HG02852 (cell line): ENCODE data around the gene CHCHD3.
"Not testable (repeated sequence)": the region's sequence is repeated elsewhere in the genome, so short reads cannot be mapped to it uniquely, and the experiment has no call there.

Experiments used
- ATAC-seq: cut with Tn5 transposase; IDR thresholded peaks from one replicate; pipeline ENCODE4 v1.9.1; 2021; ENCODE audit warnings: mild to moderate bottlenecking, moderate library complexity; ENCODE audit not compliant: unreplicated experiment

CHCHD3 gene

DNA sequence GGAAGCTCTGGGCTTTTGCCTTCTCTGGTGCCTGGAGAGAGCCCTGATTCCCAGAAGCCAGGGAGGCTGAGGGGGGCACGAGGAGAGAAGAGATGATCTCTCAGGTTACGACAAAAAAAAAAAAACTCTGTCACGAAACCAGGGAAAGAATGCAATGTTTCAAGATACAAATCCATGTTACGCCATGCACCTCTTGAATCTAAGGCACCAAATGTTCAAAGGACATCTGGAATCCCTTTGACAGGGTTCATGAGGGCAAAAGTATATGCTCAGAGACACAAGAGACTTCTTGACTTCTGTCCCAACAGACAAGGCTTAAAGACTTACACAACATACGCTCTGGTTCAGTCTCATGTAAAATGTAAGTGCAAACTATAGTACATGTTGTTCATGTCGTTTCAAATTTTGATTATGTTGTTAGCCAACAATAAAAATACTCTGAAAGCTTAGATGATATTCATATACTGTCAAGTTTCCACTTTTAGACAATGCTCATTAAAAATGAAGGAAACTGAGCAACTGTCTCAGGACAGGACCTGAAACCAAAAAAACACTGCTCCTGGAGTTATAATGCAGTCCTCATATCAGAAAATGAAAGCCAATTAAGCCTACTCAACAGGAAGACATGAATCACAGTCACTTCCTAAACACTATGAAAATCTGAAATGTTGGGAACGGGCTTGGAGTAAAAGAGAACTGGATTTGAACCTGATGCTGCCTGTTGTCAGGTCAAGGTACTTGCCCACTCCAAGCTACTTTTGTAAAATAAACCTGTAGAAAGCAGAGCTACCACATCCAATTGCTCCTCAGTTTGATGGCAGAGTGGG lies 72.3 kb downstream of the CHCHD3 start:
- ATAC-seq, result no peak

DNA sequence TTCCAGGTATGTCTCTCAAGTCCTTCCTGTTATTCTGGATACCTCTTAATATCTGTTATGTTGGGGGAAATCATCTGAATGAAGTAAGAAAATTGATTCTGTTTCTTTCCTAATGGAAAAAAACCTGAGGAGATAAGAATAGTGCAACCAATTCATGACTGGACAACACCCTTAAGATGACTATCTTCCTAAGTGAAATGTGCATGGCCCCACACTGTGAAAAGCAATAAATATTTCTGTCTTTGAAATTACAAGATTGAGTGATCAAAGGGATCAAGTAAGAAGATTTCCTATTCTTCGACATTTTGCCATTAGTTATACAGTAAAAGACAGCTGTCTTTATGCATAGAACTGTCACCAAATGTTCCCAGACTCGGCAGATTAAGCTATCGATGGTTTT lies 73.9 kb downstream of the CHCHD3 start:
- ATAC-seq, result no peak

DNA sequence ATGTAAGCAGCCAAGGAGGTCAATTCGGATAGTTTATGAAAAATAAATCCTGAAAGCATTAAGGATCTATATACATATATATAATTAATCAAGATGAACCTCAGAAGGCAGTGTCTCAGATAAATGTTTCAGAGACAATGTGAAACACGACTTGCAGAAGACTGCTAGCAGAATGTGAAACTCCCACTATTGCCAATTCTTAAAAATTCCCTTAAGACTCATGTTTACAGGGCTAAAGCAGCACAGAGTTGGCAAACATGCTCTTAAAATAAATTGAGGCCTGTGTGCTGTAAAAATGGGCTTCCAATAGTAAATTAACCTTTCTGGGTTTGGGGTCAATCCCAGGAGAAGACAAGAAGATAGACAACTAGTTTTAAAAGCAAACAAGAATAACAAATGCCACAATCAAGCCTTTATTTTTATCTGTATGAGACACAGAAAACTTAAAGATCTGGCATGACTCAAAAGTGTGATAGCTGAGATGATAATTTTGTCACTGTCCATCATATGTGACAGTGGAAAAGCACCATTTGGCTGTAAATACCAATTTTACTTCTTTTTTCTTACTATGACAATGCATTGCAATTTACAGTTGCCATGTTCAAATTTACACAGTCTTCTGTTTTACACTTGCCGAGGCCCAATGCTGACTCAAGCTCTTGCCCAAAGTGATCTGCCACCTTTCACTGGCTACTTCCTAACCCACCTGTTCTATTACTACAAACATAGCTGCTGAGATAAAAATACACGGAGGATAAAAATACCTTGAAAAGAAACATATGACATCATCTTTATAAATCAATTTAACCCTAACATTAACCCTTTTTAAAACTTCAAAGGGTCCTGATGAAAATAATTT lies 78.6 kb downstream of the CHCHD3 start:
- ATAC-seq, result no peak

DNA sequence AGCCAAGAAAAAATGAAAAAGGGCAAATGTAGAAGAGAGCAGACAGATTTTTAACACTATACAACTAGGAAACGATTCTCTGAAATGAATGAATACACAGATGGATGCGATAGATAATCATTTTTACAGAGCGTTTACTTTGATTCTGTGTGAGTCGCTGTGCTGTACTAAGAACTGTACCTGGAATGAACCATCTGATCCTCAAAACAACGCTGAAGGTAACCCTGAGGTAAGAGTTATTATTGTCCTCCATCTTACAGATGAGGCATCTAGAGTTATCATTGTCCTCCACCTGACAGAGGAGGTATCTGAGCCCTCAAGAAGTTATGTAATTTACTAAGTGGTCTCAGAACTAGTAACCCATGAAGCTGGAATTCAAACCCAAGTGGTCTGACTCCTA lies 80.2 kb downstream of the CHCHD3 start:
- no peak for ATAC-seq

DNA sequence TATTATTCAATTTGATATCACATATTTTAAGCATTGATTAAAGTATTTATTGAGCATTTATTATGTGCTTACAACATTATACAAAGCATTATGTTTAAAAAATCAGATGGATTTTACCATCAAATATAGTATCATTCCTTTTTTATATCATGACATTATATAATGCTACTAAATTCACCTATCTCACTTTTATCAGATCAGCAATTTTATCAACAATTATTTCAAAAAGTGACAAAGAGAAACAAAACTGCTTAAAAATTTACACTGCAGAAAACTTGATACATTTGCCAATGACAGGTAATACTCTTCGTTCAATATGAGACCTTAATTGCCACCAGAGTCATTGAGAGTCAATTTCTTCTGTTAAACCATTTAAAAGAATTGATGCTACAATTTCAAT lies 82.0 kb downstream of the CHCHD3 start:
- no peak for ATAC-seq

DNA sequence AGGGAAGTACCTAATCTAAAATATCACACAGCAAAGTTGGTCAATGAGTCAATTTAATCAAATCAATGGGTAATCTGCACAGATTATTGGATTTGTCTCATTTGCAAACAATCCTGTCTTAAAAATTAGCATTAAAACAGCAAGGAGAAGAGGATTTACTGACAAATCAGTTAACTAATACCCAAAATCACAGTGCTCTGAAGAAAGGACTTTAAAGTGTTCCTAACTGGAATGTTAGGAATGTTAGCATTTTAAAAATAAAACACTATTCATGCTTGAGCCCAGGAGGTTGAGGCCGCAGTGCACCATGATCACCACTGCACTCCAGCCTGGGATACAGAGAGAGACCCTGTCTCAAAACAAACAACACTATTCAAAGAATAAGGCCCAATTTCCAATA lies 83.1 kb downstream of the CHCHD3 start:
- no peak for ATAC-seq

DNA sequence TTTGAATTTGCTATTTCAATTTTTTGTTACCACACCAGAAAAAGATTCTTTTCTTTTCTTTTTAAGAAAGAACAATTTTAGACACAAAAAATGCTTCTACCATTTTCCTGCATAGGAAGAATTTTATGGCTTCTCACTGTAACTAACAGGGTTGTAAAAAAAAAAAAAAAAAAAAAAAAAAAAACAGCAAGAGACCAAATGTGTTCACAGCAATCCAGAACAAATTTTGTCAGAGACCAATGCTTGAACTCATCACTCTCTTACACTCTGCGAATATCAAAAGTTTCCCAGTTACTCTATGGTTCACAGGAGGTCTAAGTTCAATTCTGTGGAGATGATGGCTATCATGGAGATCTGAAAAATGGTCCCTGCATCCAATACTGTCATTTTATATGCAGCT lies 84.4 kb downstream of the CHCHD3 start:
- no peak for ATAC-seq

DNA sequence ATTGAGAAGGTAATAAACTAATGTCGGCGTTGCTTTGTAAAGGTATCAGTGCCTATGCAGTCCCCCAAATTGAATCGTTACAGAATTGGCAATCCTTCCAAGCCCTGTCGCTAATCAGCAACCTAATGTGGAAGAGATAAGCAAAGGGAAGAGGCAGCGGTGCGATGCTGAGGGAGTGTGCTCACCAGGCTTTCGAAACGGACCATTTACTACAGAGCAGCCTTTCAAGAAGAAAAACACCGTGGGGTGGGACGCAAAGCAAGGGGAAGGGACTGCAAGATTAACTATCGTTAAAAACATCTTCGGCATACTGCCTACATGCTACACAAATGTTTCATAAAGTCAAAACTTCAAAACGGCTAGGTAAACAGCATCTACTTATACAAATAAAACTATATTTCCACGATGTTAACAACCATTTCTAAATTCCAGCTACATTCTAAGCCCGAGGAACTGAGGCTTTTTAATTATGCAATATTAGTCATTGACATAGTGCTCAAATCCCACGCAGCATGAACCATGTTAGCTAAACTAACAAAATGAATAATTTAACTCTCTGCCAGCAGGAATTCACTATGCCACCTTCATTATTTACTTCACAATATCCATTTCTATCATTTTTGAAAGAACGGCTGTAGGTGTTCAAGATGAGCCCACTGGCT lies 85.2 kb downstream of the CHCHD3 start:
- ATAC-seq, result no peak

DNA sequence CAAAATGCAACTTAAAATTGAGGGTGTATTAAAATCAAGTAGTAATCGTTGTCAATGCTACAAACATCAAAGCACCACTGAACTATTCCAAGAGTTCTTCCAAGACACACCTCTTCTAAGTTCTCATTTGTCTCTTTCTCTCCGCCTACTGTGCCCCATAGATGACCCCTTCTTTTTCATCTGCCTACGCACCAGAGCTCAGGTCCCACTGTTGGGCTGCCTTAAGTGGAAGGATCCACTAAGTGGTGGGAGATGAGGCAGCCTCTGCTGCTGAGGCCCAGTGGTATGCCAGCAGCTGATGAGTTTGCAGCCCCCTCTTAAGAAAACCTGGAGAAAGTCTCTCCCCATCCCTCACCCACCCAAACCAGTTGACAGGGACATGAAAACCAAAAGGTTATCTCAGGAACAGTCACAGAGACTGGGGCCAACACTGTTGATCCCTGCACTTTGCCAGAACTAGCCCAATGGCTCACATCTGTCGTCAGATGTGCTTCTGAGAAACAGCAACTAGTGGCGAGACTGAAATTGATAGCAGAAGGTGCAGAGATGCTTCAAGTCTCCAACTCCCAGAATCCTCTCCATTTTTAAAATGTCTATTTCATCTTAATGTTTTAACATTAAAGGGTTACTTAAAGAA lies 88.4 kb downstream of the CHCHD3 start:
- ATAC-seq, result no peak

DNA sequence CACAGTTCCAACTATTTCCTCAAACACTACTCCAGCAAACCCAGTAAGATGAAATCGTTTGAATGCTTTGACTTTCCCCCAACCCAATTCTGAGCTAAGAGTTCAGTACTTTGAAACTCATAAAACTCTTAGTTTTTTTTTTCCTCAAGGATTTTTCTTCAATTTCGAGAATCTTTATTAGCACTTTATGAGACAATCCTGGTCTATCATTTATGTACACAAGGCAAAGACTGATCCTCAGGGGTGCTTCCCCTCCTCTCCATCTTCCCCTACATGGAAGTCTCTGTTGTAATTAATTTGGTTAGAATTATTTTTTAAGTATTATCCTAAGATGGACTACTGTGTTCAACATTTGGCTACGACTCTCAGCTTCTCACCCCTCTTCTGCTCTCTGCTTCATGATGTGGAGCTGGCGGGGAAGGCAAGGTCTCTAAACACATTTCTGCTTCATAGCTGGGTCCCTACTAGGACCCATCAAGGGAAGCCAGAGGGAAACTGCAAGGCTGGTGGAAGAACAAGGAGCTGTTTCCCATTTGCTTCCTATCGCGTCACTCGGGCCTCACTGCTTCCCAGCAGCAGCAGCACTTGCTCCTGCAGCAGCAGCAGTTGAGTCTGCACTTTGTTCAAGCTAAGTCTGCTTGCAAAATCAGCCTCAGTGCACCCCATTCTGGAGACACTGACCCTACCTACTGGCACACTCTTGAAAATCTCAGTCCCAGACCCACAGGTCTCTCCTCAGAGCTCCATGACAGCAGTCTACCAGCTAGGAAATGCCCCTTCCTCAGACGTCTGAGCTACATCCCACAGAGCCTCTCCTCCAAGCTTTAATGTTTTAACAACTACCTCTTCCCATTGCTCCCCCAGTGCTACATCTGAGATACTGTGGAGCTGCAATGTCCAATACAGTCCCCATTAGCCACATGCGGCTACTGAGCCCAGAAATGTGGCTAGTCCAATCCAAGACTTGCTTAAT lies 90.0 kb downstream of the CHCHD3 start:
- no peak for ATAC-seq

DNA sequence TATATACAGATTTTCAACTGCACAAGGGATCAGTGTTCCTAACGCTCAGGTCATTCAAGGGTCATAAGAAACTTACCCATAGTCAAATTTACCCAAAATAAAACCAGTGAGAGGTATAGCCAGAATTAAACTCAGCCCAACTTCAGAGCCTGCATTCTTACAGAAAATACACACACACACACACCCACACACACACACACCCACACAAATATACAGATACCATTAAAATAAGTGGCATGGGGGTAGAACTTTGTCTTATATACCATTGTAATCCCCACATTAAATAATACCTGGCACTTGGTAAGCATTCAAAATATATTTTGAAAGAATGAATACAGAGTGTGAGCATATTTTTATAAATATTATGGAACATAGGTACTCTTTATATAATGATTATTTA lies 93.8 kb downstream of the CHCHD3 start:
- no peak for ATAC-seq

DNA sequence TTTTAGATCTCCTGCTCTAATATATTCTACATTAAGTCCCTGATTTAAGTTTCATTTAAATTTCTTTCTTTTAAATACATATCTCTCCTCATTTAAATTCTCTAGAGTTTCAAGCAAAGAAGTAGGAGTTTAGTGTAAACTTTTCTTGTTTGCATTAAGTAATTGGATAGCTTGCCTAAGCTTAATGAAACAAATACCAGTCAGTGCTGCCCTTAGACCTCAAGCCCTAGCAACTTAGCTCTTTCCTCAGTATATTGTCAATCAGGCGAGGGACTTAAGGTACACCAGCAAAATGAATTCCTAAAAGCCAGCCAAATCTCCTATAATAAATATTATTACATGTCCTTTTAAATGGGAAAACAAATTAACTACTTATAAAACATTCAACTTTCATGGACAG lies 101.5 kb downstream of the CHCHD3 start:
- no peak for ATAC-seq

DNA sequence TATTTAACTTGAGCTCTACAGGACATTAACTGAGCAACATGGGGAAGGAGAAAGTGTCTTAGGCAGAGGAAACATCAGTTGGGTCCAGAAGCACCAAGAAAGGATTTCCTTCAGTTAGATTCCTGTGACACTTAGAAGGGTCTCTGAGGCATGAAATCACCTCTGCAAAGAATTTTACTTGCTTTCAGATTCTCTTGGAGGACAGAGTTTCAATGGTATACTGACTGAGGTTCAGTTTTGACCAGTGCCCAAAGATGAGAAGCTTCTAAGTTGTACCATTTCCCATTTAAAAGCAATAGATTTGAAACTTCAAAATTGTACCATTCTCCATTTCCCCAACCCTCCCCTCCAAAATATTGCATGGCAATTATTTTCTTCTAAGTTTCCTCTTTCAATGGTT lies 102.4 kb downstream of the CHCHD3 start:
- no peak for ATAC-seq

DNA sequence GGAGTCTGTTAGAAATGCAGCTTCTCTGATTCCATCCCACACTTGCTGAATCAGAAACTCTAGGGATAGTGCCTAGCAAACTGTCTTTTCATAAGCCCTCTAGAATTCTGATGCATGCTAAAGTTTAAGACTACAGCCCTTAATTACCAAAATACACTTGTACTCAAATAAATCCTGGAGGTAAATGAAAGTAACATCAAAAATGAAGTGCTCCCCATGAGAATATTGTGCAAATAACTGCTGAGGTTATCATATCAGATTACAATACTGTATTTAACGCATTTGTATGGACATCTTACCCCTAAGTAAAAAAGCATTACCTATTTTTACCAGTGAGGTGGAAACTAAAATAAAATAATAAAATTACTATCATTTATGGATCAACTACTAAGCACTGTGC lies 104.7 kb downstream of the CHCHD3 start:
- no peak for ATAC-seq

DNA sequence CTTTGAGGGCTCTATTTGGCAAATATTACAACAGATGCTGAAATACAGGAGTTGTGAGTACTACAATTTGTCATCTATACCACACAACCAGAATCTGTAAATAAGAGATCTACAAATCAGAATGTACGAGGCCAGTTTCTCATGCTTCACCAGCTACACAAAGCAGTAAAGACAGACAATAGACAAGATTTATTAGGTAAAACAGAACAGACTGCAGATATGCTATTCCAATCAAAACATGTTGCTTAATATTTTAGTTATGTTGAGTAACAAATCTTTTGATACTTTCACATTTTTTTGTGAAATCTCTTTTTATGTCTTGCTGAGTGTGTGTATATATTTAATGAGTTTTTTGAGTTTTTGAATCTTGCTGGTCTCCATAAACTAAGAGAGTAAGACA lies 109.1 kb downstream of the CHCHD3 start:
- no peak for ATAC-seq

DNA sequence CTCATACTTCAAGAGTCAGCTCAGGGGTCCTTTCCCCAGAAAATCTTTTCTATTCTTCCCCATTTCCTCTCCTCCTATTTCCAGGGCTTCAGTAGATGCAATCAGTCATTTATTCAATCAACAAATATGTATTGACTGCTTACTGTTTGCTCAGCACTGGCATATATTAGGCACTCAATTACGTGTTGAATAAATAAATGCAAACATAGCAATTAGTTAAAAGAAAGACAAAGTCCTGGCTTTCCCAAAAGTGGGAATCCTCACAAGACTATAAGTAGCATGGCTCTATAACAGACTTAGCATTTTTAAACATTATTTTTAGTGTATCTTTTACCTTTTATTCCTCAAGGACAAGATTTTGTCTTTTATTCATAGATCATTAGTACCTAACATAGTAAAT lies 111.6 kb downstream of the CHCHD3 start:
- no peak for ATAC-seq

DNA sequence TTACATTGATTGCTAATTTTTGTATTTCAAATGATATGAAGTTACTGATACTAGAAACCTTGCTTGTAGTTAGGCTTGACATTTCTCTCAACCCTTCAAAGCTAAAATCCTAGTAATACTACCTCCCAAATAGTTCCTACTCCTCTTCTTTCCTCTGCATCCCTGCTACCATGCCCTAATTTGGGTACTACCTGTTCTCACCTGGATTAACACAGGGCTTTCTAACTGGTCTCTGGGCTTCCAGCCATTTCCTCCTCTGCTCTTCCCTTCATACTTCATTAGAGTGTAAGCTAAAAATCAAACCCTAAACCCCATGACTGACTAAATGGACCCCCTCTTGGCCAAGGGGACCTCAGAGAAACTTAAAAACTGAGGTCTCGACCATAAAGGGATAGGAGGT lies 112.4 kb downstream of the CHCHD3 start:
- no peak for ATAC-seq

DNA sequence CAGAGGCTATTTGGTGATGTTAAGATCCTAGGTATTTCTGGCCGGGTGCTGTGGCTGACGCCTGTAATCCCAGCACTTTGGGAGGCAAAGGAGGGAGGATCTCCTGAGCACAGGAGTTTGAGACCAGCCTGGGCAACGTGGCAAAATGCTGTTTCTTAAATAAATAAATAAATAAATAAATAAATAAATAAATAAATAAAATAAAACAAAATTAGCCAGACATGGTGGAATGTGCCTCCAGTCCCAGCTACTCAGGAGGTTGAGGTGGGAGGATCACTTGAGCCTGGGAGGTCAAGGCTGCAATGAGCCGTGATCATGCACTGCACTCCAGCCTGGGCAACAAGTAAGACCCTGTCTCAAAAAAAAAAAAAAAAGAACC lies 114.4 kb downstream of the CHCHD3 start:
- not testable (repeated sequence) for ATAC-seq

DNA sequence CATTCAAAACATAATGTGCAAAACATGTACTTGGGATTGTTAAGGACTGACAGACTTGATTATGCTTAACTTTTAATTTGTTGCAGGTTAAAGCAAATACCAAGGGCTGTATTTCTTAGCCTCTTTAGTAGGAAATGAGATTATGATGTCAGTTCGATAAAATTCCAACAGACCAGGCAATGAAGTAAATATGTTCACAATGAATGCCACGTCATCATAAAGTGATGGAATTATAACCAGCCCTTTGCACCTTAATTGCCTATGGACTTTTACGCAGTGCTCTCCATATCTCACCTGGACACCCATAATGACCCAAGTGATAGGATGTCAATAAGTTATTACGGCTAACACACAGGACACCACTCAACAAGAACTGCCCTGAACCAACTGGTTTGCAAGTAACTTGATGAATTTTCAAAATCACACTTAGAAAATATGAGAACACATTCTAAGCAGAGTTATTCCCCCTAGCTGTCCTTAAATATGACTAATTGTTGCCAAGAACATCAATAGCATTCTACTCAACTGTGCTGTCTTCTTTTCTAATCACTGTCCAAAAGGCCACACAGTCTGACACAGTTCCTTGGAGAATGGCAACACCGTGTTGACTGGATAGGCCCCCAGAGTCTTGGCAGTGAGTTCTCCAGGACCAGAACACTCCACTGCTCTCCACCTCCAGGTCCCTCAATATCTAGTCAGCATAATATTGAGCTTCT lies 115.0 kb downstream of the CHCHD3 start:
- ATAC-seq, result no peak
